HG03575 (cell line): ENCODE data around the gene AK6.
"Not testable (repeated sequence)": the region's sequence is repeated elsewhere in the genome, so short reads cannot be mapped to it uniquely, and the experiment has no call there.

Experiments
- ATAC-seq: cut with Tn5 transposase; IDR thresholded peaks from one replicate; pipeline ENCODE4 v1.9.1; 2021; ENCODE audit not compliant: unreplicated experiment, insufficient number of reproducible peaks, low FRiP score; ENCODE audit errors: extremely low read depth

Gene AK6

GRCh38 chr5:69343083-69343482 is 26.2 kb downstream of the AK6 start:
- ATAC-seq, result no peak

GRCh38 chr5:69341520-69342161 is 27.7 kb downstream of the AK6 start:
- no peak for ATAC-seq

- ATAC-seq, result no peak
These were observed 33.9 kb downstream of the AK6 start for GRCh38 chr5:69335341-69335935.

- no peak for ATAC-seq
These were observed 34.5 kb downstream of the AK6 start for GRCh38 chr5:69334793-69335268.

GRCh38 chr5:69333668-69334315 is 35.5 kb downstream of the AK6 start:
- not testable (repeated sequence) for ATAC-seq

- ATAC-seq, result no peak
These were observed 37.5 kb downstream of the AK6 start for GRCh38 chr5:69331528-69332445.

GRCh38 chr5:69329905-69330489 is 39.3 kb downstream of the AK6 start:
- ATAC-seq, result no peak

GRCh38 chr5:69326365-69326764 is 43.0 kb downstream of the AK6 start:
- no peak for ATAC-seq

GRCh38 chr5:69317391-69317790 is 51.9 kb downstream of the AK6 start:
- no peak for ATAC-seq

- no peak for ATAC-seq
These were observed 53.3 kb downstream of the AK6 start for GRCh38 chr5:69315972-69316371.

- ATAC-seq, result no peak
These were observed 55.9 kb downstream of the AK6 start for GRCh38 chr5:69313428-69313827.

GRCh38 chr5:69312459-69313160 is 56.7 kb downstream of the AK6 start:
- ATAC-seq, result no peak

GRCh38 chr5:69309380-69309779 is 59.9 kb downstream of the AK6 start:
- ATAC-seq, result no peak

- ATAC-seq, result no peak
These were observed 61.2 kb downstream of the AK6 start for GRCh38 chr5:69308046-69308553.

GRCh38 chr5:69305512-69305911 is 63.8 kb downstream of the AK6 start:
- no peak for ATAC-seq
